ENCODE measurements around the gene TLCD5. TPM values are rescaled to one million over a fixed set of nuclear protein-coding genes. Genes with fewer than 3 reads are reported as not detected.

Gene TLCD5
- total RNA-seq, 2 experiments from 2014 or later, result 0.37 to 0.42 TPM

DNA sequence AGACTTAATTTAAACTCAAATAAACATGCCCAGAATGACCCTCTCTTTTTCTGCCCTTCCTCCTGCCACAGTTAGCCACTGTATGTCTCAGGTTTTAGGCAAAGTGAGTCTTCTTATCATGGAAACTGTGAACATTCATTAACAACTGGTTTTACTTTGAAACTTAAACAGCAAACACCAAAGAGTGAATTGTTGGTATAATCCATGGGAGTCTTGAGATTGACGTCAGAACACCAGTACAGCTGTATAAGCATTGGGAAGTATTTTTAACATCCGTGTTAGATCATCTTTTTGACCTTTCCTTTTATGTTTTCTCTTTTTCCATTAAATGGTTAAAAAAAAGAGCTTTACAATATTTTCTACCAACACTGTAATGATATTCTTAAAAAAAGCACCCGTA is 50.0 kb downstream of the TLCD5 start:
- Mint-ChIP-seq H3K27ac (no peak overlapping the region), H3K36me3 (peaks cover 4% of the 10 kb centered on the region), H3K4me3 (no peak overlapping the region), H3K27me3 (peaks cover 13% of the 10 kb centered on the region), H3K9me3 (peaks cover 9% of the 10 kb centered on the region), H3K4me1 (peaks cover 2% of the 10 kb centered on the region)
- DNase-seq, result no peak

DNA sequence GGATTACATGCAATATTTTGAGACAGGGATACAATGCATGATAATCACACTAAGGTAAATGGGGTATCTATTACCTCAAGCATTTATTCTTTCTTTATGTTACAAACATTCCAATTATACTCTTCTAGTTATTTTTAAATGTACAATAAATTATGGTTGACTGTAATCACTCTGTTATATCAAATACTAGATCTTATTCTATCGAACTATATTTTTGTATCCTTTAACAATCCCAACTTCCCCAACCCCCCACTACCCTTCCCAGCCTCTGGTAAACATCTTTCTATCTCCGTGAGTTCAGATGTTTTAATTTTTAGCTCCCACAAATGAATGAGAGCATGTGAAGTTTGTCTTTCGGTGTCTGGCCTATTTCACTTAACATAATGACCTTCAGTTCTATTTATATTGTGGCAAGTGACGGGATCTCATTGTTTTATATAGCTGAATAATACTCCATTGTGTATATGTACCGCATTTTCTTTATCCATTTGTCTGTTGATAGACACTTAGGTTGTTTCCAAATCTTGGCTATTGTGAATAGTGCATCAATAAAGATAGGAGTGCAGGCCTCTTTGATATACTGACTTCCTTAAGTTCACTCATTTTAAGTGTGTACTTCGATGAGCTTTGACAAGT is 51.6 kb downstream of the TLCD5 start:
- Mint-ChIP-seq H3K4me3 (no peak overlapping the region), H3K27ac (no peak overlapping the region), H3K36me3 (peaks cover 4% of the 10 kb centered on the region), H3K9me3 (peaks cover 9% of the 10 kb centered on the region), H3K4me1 (peaks cover 2% of the 10 kb centered on the region), H3K27me3 (peaks cover 6% of the 10 kb centered on the region)
- no peak for DNase-seq

- no peak for DNase-seq
- no peak overlapping the region for H3K27ac Mint-ChIP-seq
- H3K9me3 Mint-ChIP-seq, result peaks cover 9% of the 10 kb centered on the region
Observed at GRCh38 chr11:120378474-120378873, 53.4 kb downstream of the TLCD5 start.

DNA sequence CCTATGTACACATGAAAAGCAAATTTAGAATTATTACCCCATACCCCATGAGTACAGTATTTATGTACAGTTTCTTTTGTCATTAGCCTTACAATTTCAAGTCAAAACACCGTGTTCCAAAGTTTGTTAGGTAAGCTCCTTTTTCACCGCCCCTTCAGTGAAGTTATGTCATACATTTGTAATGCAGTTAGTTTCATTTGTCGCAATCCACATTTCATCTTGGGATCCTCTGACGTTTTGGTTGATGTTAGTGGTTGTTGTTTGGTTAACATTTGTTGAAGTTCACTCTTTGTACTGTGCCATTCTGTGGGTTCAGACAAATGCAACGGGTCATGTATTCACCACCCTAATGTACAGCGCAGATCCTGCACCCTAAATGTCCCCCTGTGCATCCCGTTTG is 56.3 kb downstream of the TLCD5 start:
- H3K4me1 Mint-ChIP-seq, result no peaks in the 10 kb centered on the region
- H3K4me3 Mint-ChIP-seq, result no peak overlapping the region
- DNase-seq, result no peak
- H3K27ac Mint-ChIP-seq, result no peak overlapping the region
- H3K27me3 Mint-ChIP-seq, result peaks cover 29% of the 10 kb centered on the region
- H3K36me3 Mint-ChIP-seq, result peaks cover 4% of the 10 kb centered on the region
- peaks cover 9% of the 10 kb centered on the region for H3K9me3 Mint-ChIP-seq

More at GRCh38 chr11:120378474-120378873, 53.4 kb downstream of the TLCD5 start:
- peaks cover 4% of the 10 kb centered on the region for H3K36me3 Mint-ChIP-seq
- peaks cover 2% of the 10 kb centered on the region for H3K4me1 Mint-ChIP-seq
- H3K27me3 Mint-ChIP-seq, result peaks cover 14% of the 10 kb centered on the region
- H3K4me3 Mint-ChIP-seq, result no peak overlapping the region

Other genes with a start within 250 kb of the TLCD5 start
- gene TRIM29, start 187.2 kb upstream of the TLCD5 start, total RNA-seq, result not detected
- 1 to 10 TPM; 3.0 to 3.6 TPM for gene OAF, start 114.3 kb upstream of the TLCD5 start, total RNA-seq
- not detected for gene POU2F3, start 85.2 kb upstream of the TLCD5 start, total RNA-seq
- gene ARHGEF12, start 11.1 kb downstream of the TLCD5 start, total RNA-seq, result 10 to 100 TPM; 13.7 to 13.8 TPM
- under 1 TPM; 0.40 to 0.43 TPM for gene GRIK4, start 186.4 kb downstream of the TLCD5 start, total RNA-seq

Measured in activated naive CD8-positive, alpha-beta T cell treated with anti-CD3 and anti-CD28 coated beads for 36 hours (primary cell).